ENCODE results near the gene DEPDC1B.
"Not testable (repeated sequence)": the region's sequence is repeated elsewhere in the genome, so short reads cannot be mapped to it uniquely, and the experiment has no call there.

DEPDC1B gene, protein sequence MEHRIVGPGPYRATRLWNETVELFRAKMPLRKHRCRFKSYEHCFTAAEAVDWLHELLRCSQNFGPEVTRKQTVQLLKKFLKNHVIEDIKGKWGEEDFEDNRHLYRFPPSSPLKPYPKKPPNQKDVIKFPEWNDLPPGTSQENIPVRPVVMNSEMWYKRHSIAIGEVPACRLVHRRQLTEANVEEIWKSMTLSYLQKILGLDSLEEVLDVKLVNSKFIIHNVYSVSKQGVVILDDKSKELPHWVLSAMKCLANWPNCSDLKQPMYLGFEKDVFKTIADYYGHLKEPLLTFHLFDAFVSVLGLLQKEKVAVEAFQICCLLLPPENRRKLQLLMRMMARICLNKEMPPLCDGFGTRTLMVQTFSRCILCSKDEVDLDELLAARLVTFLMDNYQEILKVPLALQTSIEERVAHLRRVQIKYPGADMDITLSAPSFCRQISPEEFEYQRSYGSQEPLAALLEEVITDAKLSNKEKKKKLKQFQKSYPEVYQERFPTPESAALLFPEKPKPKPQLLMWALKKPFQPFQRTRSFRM

DNA sequence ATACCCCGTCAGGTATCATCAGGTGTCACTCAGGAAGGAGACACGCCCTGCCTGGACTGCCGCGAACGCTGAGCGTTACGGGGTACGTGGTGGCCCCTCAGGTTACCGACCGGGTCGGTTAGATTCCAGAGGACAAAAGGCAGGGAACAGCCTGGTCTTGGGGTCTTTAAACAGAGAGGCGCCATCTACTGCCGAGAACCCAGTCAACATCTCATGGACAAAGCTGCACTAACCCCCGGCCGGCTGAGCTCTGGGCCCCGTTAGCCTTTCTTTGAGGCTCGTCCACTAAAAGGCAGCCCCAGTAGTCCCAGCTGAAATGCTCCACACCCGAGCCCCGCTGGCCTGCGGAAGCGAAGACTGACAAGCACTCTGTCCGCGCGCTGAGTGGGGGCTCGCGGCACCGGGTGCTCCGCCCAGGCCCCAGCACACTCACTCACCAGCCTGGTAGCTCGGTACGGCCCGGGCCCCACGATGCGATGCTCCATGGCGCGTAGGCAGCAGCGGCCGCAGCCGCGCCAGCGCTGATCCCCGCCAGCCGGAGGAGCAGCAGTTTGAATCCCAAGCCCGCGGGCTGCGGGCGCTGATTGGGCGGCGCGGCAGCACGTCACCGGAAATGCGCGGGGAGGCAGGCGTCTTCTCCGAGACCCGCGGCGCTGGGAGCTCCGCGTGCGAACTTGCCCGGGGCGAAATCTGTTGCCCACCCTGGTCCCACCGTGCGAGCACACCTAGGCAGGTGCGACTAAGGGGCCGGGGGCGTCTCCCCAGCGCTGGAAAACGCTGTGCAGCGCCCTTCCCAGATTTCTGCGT lies at the start of gene DEPDC1B:
TSS of gene DEPDC1B (minus strand) at position 558 of the 807 bp plus-strand sequence. CDS start at position 485, 73 bp downstream.
- peak; percentile 66 to 91 for DNase-seq

DNA sequence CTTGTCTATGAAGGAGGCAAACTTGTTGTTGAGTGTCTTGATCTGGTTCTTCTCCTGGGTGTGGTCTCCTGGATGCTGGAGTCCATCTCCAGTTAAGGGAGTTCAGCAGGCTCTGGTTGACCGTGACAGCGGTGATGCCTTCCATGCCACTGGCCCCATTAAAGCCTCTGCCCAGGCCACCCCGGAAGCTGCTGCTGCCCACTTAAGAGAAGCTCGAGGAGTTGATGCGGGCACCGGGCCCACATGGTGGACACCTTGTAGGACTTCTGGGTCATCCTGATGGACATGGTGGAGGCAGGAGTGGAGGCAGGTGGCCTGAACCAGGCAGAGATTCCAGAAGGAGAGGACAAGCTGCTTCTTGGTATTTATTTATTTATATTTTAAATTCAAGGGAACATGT lies 44.7 kb upstream of the DEPDC1B start:
- DNase-seq = no peak

DNA sequence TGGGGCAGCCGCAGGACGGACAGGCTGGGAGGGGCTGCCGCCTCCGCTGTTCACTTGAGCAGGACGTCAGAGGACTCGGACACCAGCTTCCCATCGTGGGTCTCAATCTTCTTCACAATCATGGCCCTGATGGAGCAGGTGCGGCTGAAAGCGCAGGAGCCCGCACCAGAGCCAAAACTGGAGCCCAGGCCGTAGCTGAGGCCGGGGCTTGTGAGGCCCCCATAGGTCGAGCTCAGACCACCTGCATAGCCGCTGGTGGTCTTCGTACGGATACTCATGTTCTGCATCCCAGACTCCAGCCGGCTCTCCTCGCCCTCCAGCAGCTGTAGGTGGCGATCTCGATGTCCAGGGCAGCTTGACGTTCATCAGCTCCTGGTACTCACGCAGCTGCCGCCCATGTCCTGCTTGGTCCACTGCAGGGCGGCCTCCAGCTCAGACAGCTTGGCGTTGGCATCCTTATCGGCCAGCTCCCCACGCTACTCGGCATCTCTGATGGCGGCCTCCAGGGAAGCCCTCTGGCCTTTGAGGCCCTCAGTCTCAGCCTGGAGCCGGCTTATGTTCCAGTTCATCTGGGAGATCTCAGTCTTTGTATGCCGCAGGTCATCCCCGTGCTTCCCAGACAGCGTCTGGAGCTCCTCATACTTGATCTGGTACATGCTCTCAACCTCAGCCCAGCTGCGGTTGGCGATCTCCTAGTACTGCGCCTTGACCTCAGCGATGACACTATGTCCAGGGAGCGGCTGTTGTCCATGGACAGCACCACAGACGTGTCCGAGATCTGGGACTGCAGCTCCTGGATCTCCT lies 43.7 kb upstream of the DEPDC1B start:
- no peak for DNase-seq

DNA sequence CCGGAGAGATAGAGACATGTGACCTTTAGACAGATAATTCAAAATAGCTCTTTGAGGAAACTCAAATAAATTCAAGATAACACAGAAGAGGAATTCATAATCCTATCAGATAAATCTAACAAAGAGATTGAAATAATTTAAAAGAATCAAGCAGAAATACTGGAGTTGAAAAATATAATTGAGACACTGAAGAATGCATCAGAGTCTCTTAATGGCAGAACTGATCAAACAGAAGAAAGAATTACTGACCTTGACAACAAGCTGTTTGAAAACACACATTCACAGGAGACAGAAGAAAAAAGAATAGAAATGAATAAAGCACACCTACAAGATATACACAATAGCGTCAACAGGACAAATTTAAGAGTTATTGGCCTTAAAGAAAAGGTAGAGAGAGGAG lies 40.4 kb upstream of the DEPDC1B start:
- no peak for DNase-seq

DNA sequence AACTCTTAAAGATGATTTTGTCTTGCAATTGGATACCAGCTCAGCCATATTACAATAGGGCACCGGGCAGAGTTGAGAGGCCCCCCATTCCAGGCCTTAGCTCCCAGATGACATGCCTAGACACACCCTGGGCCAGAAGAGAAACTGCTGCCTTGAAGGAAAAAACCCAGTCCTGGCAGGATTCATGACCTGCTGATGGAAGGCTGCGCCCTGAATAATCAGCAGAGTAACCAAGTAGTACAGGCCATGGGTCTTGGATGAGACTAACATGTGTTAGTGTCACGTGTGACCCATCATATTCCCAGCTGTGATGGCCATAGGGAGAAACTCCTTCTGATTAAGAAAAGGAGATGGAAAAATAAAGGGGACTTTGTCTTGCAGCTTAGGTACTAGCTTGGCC lies 39.0 kb upstream of the DEPDC1B start:
- DNase-seq = no peak

DNA sequence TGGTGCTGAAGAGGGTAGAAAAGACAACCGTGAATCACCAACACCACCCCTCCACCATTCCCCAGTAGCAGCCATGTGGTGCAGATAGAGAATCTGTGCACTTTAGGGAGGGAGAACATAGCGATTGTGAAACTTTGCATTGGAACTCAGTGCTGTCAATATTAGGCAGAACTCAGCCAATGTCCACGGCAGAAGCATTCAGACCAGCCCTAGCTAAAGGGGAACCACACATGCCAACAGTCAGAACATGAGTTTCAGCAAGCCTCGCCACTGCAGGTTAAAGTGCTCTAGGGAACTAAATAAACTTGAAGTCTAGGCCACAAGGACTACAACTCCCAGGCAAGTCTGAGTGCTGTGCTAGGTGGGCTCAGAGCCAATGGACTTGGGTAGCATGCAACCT lies 38.5 kb upstream of the DEPDC1B start:
- DNase-seq = no peak

DNA sequence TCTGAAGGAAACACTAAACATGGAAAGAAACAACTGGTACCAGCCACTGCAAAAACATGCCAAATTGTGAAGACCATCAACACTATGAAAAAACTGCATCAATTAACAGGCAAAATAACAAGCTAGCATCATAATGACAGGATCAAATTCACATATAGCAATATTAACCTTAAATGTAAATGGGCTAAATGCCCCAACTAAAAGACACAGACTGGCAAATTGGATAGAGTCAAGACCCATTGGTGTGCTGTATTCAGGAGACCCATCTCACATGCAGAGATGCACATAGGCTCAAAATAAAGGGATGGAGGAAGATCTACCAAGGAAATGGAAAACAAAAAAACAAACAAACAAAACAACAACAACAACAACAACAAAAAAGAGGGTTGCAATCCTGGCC lies 30.9 kb upstream of the DEPDC1B start:
- not testable (repeated sequence) for DNase-seq

DNA sequence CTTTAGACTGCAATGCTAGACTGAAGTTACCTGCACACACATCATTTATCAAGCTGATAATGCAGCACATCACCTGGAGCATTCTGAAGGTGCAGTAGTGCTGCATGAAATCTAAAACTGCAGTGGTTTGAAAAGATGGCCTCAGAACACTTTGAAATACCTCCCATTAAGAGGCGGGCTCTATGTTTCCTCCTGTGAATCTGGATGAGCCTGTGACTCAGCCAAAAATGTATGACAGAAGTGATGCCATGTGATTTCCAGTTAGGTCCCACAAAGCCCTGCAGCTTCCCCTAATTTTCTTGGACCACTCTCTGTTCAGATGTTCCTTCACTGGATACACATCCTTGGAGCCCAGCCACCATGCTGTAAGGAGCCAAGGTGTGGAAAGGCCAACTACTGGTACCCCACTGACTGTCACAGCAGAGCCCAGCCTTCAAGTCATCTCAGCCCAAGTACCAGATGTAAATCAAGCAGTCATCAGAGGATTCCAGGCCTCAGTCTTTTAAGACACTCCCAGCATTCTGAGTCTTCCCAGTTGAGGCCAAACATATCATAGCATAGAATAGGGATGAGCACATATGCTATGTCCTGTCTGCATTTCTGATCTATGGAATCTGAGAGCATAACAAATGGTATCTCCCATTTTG lies 27.2 kb upstream of the DEPDC1B start:
- no peak for DNase-seq

DNA sequence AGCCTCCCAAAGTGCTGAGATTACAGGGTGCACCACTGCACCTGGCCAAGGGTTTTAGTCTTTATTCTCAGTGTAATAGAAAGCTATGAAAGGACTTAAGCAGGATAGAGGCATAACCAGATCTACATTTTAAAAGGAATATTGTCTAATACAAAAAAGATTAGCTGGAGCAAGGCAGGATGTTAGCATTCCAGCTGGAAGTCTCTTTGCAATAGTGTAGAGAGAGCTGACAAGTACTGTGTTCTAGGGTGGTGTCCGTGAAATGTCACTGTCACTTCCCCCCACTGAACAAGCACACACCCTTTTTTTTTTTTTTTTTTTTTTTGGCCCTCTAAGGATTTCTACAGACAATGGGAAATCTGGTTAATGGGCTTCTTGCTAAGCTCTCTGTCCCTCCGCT lies 24.2 kb upstream of the DEPDC1B start:
- DNase-seq = no peak

DNA sequence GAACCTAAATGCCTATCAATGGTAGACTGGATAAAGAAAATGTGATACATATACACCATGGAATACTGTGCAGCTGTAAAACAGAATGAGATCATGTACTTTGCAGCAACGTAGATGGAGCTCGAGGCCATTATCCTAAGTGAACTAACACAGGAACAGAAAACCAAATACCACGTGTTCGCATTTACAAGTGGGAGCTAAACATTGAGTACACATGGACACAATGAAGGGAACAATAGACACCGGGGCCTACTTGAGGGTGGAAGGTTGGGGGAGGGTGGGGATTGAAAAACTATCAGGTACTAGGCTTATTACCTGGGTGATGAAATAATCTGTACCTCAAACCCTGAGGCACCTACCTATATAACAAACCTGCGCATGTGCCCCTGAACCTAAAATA lies 22.4 kb upstream of the DEPDC1B start:
- peak; percentile 79 for DNase-seq

DNA sequence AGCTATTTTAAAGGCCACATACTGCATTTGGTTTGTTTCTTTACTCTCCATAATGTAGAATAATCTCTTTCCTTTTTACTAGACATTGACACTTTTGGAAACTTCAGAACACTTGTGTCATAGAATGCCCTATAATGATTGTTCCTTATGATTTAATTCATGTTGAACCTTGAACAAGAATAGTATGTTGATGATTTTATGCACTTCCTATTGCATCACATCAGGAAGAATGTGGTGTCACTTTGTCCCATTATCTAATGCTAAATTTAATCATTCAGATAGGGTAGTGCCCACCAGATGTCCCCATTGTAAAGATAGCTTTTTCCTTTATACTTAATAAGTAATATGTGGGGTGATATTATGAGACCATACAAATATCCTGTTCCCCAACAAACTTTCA lies 19.4 kb upstream of the DEPDC1B start:
- DNase-seq = no peak

DNA sequence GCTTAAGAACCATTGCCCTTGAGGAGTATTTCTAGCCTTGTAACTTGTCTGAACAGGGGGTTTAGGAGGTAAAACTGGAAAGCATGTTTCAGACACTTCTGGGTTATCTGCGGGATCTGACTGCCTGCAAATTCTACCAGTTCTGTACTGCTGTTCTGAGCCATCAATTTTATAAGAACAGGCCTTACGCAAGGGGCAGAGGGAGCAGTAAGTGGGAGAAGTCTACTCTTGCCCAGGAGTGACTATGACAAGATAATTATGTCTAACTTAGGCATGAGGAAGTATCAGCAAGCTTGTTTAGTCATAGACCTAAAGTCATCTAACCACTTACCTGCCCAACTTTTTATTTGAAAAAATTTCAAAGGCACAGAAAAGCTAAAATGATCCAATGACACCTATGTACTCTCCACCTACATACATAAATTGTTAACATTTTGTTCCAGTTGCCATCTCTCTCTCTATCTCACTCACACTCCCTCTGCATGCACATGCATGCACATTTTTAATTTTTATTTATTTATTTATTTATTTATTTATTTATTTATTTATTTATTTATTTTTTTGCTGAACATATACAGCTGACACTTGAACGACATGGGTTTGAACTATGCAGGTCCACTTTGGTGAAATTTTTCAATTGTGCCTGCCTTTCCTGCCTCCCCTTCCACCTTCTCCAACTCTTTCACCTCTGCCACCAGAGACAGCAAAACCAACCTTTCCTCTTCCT lies 18.4 kb upstream of the DEPDC1B start:
- DNase-seq = no peak

DNA sequence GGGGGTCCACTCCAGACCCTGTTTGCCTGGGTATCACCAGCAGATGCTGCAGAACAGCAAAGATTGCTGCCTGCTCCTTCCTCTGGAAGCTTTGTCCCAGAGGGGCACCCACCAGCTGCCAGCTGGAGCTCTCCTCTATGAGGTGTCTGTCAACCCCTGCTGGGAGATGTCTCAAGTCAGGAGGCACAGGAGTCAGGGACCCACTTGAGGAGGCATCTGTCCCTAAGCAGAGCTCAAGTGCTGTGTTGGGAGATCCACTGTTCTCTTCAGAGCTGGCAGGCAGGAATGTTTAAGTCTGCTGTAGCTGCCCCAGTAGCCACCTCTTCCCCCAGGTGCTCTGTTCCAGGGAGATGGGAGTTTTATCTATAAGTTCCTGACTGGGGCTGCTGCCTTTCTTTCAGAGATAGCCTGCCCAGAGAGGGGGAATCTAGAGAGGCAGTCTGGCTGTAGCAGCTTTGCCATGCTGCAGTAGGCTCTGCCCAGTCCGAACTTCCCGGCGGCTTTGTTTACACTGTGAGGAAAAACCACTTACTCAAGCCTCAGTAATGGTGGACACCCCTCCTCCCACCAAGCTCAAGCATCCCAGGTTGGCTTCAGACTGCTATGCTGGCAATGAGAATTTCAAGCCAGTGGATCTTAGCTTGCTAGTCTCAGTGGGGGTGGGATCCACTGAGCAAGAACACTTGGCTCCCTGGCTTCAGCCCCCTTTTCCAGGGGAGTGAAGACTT lies 15.4 kb upstream of the DEPDC1B start:
- peak in 1 of 2 experiments; percentile 3 for DNase-seq

DNA sequence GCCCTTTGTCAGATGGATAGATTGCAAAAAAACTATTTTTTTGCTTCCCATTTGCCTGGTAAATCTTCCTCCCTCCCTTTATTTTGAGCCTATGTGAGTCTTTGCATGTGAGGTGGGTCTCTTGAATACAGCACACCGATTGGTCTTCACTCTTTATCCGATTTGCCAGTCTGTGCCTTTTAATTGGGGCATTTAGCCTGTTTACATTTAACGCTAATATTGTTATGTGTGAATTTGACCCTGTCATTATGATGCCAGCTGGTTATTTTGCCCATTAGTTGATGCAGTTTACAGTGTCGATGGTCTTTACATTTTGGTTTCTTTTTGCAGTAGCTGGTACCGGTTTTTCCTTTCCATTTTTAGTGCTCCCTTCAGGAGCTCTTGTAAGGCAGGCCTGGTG lies 13.0 kb upstream of the DEPDC1B start:
- no peak for DNase-seq

DNA sequence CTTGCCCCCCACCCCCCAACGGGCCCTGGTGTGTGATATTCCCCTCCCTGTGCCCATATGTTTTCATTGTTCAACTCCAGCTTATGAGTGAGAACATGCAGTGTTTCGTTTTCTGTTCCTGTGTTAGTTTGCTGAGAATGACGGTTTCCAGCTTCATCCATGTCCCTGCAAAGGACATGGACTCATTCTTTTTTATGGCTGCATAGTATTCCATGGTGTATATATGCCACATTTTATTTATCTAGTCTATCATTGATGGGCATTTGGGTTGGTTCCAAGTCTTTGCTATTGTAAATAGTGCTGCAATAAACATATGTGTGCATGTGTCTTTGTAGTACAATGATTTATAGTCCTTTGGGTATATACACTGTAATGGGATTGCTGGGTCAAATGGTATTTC lies 11.9 kb upstream of the DEPDC1B start:
- DNase-seq = not testable (repeated sequence)

DNA sequence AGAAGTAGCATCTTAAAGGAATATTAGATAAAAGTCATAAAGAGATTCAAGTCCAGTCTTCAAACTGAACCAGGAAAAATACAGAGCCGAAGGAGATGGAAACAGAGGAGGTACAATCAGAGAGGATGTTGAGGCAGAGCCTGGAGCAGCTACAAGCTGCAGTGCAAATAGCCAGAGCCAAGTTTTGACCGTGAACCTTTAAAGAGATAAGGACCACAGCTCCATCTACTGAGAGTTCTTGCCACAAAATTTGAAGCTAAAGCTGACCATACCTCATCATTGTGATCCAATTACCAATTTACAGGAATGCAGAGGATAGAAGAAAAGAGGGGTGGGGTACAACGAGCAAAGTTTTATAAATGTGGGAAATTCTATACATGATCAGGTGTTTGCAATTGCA lies 10.4 kb upstream of the DEPDC1B start:
- no peak for DNase-seq

DNA sequence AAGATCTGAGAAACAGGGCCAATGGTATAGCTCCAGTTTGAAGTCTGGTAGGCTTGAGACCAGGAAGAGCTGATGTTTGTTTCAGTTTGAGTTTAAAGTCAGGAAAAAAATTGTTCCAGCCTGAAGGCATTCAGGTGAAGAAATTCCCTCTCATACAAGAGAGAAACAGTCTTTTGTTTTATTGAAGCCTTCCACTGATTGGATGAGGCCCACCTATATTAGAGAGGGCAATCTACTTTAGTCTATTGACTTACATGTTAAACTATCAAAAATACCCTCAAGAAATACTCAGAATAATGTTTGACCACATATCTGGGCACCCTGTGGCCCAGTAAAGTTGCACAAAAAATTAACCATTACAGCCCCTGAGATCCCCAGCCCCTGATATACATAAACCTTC lies 5.2 kb upstream of the DEPDC1B start:
- no peak for DNase-seq

DNA sequence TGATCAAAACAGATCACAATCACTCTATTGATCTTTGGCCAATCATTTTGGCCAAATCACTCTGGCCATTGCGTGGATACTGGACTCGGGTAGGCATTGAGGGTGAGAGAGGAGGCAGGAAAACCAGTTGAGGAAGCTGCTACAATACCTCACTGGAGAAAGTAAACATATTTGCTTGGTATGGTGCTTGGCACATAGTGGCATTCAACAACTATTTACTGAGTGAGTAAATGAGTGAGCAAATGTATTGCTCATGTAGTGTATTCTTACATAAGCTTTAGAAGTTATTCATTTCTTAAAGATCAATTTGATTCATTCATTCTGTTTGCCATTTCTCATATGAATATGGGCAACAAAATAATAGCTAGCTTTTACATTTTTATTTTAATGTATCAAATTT lies 4.0 kb upstream of the DEPDC1B start:
- DNase-seq = no peak

DNA sequence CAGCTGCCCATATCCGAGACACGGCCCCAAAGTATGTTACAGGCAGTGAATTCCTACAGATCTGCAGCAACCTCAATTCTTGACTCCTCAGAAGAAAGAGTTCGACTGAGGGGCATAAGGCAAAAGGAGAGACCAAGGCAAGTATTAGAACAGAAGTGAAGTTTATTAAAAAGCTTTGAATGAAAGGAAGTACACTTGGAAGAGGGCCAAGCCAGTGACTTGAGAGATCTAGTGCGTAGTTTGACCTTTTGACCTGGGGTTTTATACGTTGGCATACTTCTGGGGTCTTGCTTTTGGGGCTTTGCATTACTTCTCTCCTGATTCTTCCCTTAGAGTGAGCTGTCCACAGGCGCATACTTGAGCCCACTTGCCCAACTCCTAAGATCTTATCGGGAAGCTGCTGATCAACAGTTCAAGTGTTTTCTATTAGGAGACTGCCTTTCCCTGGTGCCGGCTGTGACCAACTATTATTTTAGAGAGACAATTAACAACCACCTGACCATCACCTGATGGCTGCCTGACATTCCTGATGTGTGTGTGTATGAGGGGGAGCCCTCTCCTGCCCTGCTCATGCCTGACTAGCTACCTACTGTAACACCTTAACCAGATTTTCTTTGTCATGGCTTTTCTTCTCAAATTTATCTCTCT lies 1.5 kb upstream of the DEPDC1B start:
- no peak for DNase-seq

DNA sequence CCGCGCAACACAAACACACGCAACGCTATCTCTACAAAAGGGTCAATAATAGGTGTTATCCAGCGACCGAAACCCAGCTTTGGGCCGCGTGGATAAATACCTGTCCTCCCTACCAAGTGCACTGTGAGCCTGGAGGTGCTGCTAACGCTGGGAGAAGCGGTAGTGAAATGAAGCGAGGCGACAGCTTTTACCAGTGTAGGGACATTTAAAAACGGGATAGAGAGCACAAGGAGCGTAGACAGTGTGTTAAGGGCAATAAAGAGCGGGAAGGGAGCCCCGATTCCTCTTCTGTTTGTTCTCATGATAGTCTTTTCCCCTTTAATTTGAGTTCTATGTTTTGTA lies 421 bp upstream of the DEPDC1B start:
- DNase-seq = no peak

DNA sequence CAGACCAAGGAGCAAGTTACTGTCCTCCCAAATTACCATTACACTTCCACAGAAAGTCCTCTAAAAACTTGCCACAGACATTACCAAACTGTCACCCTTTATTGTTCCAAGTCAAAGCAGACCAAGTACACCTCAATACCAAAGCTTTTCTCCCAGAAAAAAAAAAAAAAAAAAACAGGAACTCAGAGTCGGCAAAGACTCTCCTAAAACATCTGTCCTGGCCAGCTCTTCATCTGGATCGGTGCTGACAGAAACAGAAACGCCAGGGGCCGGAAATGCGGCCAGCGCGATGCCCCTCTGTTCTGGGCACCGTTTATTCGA lies 718 bp downstream of the DEPDC1B start:
- peak in 1 of 2 experiments; percentile 53 for DNase-seq

Measured in SHP77 (cell line).